GF-D8 (cell line): ENCODE results near the gene CHSY3.

Source experiments
- DNase-seq: peaks from one replicate; lab custom pipeline; 2025; lab: John Stamatoyannopoulos, UW

CHSY3 gene

DNA sequence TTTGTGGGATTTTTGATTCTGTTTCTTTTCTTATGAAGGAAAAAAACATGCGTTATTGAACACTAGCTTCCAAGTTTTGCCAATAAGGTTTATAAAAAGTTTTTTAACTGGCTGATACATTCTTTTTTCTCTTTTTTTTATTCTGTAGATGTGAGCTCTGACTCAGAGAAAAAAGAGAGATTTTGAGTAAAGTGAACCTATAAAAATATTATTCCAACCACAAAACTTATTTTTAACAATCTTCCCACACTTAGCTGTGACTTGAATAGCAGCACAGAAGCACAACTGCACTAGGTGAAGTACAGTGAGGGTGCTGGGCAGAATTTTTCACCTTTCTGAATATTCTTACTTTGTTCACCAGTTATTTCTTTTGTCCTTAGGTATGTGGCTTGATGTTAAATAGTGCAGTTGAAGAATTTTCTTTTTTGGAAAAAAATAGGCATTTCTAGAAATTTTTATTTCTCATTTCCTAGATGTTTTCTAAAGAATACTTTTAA is 41.6 kb downstream of the CHSY3 start:
- DNase-seq, result no peak

DNA sequence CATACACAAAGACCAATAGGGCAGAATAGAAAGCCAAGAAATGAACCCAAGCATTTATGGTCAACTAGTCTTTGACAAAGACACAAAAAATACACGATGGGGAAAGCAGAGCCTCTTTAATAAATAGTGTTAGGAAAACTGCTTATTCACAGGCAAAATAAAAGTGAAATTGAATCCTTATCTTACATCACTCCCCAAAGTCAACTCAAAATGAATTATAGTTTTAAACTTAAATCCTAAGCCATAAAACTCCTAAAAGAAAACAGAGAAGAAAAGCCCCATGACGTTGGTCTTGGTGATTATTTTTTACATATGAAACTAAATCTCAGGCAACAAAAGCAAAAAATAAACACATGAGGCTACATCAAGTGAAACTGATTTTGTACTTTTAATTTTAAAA is 46.8 kb downstream of the CHSY3 start:
- no peak for DNase-seq

DNA sequence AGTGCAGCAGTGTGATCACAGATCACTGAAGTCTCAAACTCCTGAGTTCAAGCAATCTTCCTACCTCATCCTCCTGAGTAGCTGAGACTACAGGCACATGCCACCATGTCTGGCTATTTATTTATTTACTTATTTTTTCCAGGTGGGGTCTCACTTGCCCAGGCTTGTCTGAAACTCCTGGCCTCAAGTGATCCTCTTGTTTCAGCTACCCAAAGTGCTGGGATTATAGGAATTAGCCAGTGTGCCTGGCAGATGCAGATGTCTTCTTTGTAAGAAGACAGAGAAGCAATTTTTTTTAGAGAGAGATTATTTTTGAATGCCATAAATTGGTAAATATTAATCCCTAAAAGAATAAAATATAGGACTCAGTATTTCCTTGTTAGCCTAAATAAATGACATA is 54.3 kb downstream of the CHSY3 start:
- no peak for DNase-seq

DNA sequence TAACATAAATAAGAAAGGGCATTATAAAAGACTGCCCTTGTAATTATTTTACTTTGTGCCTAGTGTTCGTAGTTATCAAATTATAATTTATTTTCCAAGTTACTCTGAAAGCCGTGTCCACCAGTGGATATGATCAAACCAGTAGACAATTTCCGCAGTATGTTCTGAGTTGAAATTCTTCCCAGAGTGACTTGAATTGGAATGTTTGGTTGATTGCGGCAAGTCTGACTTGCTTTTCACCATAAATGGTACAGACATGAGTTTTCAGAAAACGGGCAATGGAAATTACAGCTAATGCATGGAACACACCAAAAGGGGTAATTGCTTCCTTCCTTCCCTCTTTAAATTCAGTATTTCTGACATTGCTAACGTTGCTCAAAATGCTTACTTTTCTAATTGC is 56.6 kb downstream of the CHSY3 start:
- no peak for DNase-seq

DNA sequence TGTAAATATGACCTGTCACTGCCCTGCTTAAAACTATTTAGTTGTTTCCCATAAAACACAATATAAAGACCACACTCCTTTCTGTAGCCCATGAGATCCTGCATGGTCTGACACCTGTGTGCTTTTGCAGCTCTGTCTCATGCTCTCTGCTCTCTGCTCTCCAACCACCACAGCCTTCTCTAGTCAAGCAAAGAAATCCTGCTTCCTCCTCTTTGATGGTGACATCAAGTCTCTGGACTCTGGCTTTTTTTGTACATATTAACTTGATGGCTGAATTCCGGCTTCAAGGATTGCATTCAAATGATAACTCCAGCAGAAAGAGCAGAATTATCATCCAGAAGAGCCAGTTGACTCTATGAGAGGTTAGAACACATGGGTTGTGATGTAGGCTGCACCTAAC is 58.2 kb downstream of the CHSY3 start:
- DNase-seq, result no peak

DNA sequence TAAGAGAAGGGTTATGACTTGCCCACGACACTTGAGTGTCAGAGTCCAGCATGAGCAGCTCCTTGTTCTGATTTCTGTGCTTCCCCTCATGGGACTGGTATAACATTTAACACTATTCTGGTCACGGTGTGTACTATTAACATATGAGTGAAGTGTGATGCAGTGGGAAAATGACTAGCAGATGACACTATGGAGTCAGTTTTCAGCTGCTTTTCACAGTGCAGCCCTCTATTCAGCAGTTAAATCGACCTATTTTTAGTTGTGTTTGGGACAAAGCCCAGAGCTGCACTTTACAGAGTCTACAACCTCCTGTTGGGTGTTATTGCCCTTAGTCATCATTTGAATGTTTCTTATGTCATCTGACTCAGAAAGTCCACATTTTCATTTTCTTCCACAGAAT is 59.1 kb downstream of the CHSY3 start:
- no peak for DNase-seq

DNA sequence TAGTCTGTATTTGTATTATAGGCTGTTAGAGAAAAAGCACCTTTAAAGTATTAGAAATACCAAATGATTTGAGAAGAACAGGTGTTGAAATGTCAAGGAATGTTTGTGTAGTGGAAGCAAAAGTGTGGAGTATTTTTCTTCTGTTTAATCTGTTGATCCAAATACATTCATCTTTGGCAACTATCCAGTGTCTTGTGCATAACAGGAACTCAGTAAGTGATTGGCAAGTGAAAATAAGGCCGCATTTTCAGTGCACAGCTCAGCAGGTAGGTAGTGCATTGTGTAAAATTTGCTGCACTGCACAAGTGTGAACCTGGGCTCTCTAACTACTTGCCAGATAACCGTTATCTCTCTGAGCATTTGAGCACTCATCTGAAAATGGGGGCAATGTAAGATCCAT is 61.8 kb downstream of the CHSY3 start:
- DNase-seq, result no peak

DNA sequence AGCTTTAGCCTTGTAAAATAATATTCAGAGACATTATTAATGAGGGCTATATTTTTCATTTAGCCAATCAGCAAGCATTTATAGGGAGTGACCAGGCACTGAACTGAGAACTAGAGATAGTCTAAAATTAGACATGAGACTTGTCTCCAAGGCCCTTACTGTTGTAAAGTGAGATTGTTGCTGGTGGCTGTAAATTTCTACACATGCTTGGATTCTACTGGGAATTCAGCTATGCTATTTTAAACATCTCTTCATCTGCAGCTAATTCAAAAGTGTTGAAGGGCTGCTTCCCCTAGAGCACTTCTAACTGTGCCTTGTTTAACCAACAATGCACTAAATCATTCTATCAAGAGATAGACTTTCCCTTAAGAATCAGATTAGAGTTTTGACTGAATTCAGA is 67.4 kb downstream of the CHSY3 start:
- DNase-seq, result no peak

DNA sequence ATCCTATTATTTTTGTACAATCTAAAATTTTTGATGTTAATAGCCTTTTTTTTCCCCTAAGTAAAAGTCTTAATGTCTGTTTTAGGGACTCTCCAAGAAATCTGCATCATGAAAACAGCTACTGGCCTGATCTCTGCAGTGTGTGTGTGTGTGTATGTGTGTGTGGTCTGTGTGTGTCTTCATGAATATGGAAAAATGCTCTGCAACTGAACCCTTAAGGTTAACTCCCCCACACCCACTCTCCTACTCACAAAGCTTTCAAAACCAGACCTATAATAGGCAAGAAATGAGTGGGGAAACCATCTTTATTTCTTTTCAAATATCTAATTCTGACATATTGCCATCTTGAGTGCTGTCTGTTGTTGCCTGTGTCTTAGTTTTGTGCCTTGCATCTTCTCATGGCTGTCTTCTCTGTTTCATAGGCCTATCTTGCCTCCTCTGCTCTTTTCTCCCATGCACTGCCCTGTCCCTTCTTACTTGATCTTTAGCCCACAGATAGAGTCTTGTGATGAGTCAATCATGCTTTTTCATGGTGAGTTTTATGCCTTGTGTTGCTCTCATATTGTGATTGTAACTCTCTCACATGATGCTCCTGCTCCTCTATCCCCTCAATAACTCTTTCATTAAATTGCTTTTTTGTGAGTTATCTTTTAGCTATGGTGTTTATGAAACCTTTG is 68.3 kb downstream of the CHSY3 start:
- DNase-seq, result no peak

DNA sequence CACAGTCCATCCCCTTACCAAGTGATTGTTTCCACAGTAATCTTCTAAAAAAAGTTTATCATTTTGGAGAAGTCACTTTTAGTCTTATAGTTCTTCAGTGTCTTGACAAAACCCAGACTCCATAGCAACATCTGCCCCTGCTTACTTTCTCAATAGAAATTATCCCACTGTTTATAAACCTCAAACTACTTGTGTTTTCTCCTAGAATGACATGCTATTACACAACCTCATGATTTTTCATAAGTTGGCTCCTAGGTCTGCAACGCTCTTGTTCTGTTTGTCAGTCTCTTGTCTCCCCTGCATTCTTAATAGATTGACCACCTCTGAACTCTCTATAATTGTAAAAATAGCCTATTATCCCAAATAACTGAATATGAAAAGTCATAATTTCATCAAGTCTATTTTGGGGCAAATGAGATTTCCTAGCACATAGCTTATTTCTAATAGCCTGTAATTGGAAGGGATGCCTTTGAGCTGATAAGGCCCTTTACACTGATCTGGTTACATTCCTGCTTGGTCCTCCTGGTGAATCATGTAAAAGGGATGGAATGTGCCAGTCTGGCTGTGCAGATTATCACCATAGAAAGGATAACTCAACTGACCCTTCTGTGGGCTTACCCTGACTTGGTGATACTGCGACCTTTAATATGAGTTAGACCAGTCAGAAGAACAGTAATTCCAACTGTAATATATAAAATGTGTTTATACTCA is 69.6 kb downstream of the CHSY3 start:
- no peak for DNase-seq

DNA sequence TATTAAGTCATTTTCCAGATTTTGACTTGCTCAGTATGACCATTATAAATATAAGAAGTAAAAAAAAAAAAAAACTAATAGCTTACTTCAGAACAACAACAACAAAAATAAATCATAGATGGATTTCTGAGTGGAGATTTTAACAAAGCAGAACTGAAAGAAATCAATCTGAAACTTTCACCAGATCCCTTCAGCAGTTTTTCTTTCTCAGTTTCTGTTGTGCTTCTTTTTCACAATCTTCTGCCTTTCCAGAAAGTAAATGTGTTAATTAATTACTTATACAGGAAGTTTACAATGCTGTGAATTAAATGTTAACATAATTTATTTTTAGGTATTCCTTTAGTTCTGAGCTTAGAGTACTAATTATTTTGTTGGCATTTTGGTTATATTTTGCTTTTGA is 73.5 kb downstream of the CHSY3 start:
- DNase-seq, result no peak

DNA sequence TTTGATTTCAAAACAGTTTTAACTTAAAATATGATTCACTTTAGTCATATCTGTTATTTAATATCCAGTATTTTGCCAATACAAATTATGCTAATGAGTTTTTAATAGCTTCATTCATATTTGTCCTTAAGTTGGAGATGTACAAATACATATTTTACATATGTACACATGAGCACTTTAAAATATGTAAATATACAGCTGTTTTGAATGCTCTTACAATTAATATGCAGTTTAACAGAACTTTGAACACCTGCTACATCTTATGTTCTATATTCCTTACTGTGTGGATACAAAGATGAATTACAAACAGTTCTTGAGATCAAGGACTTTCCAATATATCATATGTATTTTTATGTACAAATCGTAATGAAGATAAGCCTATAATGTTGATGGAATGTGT is 74.0 kb downstream of the CHSY3 start:
- no peak for DNase-seq

DNA sequence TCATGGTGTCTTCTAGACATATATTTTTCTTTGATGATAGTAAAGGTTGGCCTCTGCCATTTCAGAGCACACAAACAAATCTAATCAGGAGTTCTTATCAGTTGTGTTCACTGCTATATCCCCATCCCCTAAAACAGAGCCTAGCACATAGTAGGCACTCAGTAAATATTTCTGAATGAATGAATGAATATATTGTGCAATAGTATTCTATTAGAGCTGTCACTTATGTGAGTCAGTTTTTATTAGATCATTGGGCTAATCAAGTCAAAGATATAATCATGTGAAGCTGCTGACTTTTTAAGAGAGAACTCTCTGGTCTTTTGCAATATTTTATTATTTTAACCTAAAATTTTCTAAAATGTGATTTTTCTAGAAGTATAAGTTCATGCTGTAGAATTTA is 84.2 kb downstream of the CHSY3 start:
- DNase-seq, result no peak

DNA sequence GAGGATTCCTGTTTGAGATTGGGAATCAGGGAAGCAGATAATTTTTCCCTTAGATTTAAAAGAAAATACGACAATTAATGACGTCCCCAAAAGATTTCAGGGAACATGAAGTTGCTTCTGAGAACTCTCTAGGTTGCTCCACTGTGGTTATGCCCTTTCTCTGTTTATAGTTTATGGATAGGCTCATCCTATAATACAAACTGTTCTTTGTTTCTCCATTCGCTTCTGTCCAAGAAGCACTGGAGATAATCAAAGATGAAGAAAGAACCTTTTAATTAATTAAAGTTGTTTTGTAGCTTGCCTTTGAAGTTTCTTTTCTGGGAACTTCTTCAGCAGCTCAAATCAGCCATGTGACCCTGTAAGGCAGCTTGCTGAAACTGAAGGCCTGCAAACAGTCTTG is 87.5 kb downstream of the CHSY3 start:
- no peak for DNase-seq

DNA sequence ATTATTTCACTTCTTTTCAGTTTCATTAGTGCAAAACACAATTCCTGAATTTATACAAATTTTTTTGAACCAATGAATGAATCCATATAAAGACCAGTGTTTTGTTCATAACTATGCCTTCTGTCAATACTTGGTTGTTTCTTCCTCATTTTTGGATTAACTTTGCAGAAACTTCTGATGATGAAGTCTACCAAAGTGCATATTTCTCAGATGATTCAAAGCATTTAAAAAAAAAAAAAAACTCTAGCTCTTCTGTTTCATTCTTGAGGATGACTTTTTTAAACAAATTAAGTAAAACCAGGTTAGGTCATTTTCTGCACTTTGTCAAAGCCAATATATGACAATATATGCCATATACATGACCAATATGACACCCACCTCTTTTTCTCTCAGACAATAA is 92.6 kb downstream of the CHSY3 start:
- no peak for DNase-seq

DNA sequence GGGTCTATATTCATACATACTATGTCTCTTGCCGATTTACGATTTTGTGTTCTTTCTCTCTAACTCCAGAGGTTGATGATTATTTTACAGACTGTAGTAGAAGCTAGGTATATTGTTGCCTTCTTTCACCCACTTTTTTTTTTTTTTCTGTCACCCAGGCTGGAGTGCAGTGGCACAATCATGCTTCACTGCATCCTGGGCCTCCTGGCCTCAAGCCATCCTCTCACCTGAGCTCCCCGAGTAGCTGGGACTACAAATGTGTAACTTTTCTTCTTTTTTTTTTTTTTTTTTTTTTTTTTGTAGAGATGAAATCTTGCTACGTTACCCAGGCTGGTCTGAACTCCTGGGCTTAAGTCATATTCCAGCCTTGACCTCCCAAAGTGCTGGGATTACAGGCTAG is 96.2 kb downstream of the CHSY3 start:
- DNase-seq, result no peak

DNA sequence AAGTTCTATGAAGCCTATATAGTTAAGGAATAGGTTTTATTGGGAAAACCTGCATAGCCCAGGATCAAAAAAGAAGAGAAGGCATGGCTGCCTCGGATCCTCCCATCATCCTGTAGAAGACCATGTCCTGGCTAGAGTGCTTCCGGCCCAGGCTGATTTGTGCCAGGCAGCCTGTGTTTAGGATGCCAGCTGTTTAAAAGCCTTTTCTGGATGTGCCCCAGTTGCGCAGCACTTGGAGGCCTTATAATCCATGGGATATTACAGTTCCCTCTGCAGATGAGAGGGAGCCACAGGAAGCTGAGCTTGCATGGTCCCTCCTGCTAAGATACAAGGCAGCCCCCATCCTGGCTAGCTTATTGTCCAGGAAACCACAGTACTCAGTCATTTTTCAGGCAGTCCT is 97.9 kb downstream of the CHSY3 start:
- DNase-seq, result no peak

DNA sequence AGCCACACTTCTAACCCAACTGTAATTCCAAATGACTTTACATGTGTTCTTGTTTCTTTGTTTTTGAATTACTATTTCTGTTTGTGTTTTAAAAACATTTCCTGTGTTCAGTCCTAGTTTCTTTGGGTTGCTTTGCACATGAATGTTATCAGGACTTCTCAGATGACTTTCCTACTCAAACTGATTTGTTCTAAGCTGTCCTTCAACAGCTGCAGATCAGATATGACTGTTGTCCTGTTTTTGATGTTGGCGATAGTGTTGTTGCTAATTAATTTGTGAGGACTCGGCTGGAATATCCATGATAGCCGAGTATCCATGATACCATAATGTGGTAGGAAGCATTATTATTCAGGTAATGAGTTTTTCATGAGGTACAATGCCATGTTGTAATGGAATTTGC is 98.6 kb downstream of the CHSY3 start:
- DNase-seq, result no peak

DNA sequence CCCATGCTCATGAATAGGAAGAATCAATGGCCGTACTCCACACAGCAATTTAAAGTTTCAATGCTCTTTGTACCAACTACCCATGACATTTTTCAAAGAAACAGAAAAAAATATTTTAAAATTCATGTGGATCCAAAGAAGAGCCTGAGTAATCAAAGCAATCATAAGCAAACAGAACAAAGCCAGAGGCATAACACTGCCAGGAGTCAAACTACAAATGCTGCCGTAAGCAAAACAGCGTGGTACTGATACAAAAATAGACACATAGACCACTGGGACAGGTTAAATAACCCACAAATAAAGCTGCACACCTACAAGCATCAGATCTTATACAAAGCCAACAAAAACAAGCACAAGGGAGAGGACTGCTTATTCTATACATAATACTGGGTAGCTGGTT is 107.7 kb downstream of the CHSY3 start:
- no peak for DNase-seq

DNA sequence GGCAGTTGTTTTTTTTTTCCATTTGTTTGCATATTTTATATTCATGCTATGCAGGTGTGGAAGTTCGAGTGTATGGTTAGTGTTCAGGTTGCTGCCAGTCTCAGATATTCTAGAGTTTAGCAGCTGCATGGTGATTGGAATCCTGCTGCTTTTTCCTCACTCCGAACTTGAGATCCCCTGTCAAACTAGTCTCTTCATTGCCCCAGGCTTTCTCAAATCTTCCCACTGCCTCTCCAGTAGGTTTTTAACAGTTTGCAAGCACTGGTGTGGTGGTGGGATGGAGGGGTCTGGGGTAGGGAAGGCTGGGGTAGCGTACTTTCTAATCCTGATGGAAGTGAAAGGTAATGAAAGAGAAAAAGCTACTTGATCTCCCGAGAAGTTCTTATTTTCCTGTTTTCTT is 112.9 kb downstream of the CHSY3 start:
- no peak for DNase-seq

DNA sequence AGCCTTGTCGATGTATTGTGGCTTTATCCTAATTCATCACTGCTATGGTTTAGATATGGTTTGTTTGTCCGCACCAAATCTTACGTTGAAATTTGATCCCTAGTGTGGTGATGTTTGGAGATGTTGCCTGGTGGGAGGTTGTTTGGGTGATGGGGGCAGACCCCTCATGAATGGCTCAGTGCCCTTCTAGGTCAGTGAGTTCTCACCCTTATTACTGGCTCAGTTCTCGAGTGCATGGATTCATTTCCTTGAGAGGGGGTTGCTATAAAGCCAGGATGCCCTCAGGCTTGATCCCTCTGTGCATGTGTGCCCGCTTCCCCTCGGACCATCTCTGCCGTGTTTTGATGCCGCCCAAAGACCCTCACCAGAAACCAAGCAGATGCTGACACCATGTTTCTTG is 114.4 kb downstream of the CHSY3 start:
- no peak for DNase-seq

DNA sequence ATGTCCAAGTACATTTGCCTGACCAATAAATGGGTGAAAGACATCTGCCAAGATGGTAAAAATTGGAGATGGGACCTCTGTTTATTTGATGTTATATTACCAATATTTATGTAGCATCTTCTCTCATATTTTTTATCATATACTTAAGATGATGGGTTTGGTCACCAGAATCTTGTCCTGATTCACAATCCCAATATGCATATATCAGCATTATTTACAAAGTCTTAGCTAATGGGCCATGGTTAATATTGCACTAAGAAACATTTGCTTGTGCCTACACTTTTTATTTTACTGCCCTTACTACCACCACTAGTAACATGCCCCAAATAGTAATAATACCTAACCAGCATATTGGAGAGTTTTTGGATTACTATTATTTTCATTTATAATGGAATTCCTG is 116.7 kb downstream of the CHSY3 start:
- DNase-seq, result no peak

DNA sequence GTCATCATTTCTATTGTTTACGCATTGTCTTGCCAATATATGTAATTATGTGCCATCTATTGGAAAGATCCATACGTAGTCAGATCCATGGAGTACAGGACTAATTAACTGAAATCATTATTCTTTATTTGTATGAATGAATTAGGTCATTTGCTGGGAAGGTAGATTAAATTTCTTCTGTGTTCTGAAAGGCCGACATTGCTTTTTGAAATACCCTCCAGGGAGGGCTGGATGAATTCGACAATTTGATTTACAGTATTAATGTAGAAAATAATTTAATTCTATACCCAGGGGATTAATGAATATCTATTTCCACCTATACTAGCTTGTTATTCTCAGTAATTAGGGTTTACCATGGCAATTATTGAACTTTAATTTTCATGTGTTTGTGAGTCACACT is 117.6 kb downstream of the CHSY3 start:
- DNase-seq, result no peak

DNA sequence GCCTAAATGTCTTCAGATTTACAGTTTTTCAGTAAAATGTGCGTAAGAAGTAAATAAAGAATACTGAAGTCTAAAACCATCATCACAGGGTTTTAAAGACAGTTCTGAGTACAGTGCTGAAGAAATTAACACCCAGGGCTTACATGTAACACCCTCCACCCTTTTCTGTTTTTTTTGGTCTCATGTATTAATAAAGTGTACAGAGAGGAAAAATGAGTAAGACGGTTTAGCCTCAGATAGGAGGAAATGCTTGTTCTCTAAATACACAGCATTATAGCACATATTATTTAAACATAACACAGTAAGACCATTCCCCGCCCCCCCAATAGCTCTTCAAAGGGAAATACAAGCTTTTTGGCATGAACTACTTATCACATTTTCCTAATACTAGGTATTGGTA is 119.3 kb downstream of the CHSY3 start:
- DNase-seq, result no peak
